Measurements from ENCODE around the gene SLC7A8. TPM values are rescaled to one million over a fixed set of nuclear protein-coding genes. Genes with fewer than 3 reads are reported as not detected.

Gene SLC7A8
- total RNA-seq, 1 experiment from 2014 or later = 77.9 TPM

DNA sequence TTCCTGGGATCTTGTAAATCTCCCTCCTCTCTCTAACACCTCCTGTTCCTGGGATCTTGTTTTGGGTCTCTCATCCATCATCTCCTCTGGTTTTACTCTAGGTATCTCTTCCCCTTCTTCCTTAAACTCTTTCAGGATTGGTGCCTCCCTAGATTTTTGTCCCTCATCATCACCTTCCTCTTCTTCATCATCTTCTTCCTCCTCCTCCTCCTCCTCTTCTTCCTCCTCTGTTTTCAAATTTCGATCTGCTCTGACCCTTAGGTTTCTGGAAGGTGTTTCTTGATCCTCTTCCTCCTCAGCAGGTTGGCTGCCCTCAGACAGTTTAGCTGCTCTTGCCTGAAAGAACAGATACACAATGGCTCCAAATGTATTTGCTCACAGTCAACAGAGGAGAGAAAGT is 103.0 kb downstream of the SLC7A8 start:
- no peak overlapping the region for H3T11ph ChIP-seq (ENCODE audit: low read length)
- H4K91ac ChIP-seq (ENCODE audit: insufficient read length, low read depth, low read length) = no peak overlapping the region
- H2AK5ac ChIP-seq (ENCODE audit: insufficient read length, low read length) = no peak overlapping the region
- no peaks in the 10 kb centered on the region for H3K23me2 ChIP-seq (ENCODE audit: insufficient read length, low read depth, low read length, poor library complexity, severe bottlenecking)
- H3K4me3 Mint-ChIP-seq = no peak overlapping the region
- H3K14ac ChIP-seq (ENCODE audit: insufficient read depth, low read length) = no peak overlapping the region
- no peaks in the 10 kb centered on the region for H3K27me3 ChIP-seq (ENCODE audit: insufficient read depth, low read length)
- DNase-seq = no peak
- no peaks in the 10 kb centered on the region for H4K20me1 ChIP-seq (ENCODE audit: control insufficient read depth, insufficient read depth, insufficient read length)
- no peak overlapping the region for H3K23ac ChIP-seq (ENCODE audit: insufficient read length, low read depth, low read length)
- H3K27ac ChIP-seq (ENCODE audit: insufficient read length, low read depth, low read length) = no peak overlapping the region
- no peaks in the 10 kb centered on the region for H3K79me1 ChIP-seq (ENCODE audit: insufficient read depth, low read depth, low read length, poor library complexity, severe bottlenecking)
- peaks cover 56 to 94% (median 85%) of the 10 kb centered on the region in 3 experiments; a peak in 6 of 7 replicates for H3K36me3 Mint-ChIP-seq (ENCODE audit: insufficient read depth in 1 of 3, low read depth in 3 of 3)
- H2BK20ac ChIP-seq (ENCODE audit: low read depth, low read length, poor library complexity, severe bottlenecking) = no peak overlapping the region
- H3K9me3 Mint-ChIP-seq = no peaks in the 10 kb centered on the region; a peak in 1 of 5 replicates
- no peak overlapping the region for H4K5ac ChIP-seq (ENCODE audit: insufficient read length, low read depth, low read length)
- TF ChIP-seq, protein P1, sequence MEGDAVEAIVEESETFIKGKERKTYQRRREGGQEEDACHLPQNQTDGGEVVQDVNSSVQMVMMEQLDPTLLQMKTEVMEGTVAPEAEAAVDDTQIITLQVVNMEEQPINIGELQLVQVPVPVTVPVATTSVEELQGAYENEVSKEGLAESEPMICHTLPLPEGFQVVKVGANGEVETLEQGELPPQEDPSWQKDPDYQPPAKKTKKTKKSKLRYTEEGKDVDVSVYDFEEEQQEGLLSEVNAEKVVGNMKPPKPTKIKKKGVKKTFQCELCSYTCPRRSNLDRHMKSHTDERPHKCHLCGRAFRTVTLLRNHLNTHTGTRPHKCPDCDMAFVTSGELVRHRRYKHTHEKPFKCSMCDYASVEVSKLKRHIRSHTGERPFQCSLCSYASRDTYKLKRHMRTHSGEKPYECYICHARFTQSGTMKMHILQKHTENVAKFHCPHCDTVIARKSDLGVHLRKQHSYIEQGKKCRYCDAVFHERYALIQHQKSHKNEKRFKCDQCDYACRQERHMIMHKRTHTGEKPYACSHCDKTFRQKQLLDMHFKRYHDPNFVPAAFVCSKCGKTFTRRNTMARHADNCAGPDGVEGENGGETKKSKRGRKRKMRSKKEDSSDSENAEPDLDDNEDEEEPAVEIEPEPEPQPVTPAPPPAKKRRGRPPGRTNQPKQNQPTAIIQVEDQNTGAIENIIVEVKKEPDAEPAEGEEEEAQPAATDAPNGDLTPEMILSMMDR (conservative IDR thresholded peaks at IDR 0.05) = no peak
- H2BK5ac ChIP-seq (ENCODE audit: insufficient read length, low read length) = no peak overlapping the region
- no peak overlapping the region for H2BK120ac ChIP-seq (ENCODE audit: low read depth, low read length, poor library complexity, severe bottlenecking)
- H2BK15ac ChIP-seq (ENCODE audit: low read depth, low read length) = no peak overlapping the region
- no peak overlapping the region for H3K4ac ChIP-seq (ENCODE audit: low read depth, low read length)
- no peaks in the 10 kb centered on the region for H3K9me3 ChIP-seq (ENCODE audit: control insufficient read depth, low read depth, low read length)
- H4K8ac ChIP-seq (replicated peaks; ENCODE audit: insufficient read length, low read depth, low read length) = no peak overlapping the region
- no peaks in the 10 kb centered on the region for H3K4me1 ChIP-seq (ENCODE audit: insufficient read depth, low read length)
- H3K9ac ChIP-seq (ENCODE audit: extremely low read depth, insufficient read length, low read length) = no peak overlapping the region
- H3K27ac Mint-ChIP-seq = no peak overlapping the region; a peak in 1 of 7 replicates
- H3K79me2 ChIP-seq (ENCODE audit: insufficient read depth, low read length) = no peaks in the 10 kb centered on the region
- H3K18ac ChIP-seq (ENCODE audit: insufficient read length, low read depth, low read length) = no peak overlapping the region
- H3K4me2 ChIP-seq (ENCODE audit: insufficient read depth, insufficient read length, low read length) = no peak overlapping the region
- H3K27me3 Mint-ChIP-seq (ENCODE audit: low read depth) = no peaks in the 10 kb centered on the region
- no peaks in the 10 kb centered on the region for H3K4me1 Mint-ChIP-seq
- H2AFZ ChIP-seq (ENCODE audit: low read length) = no peak overlapping the region
- no CpG with 5 or more reads among the region's 1 CpG for WGBS (ENCODE audit: extremely low coverage, insufficient read length, low lambda C conversion rate)
- H3K56ac ChIP-seq (ENCODE audit: insufficient read length, low read depth, low read length) = no peak overlapping the region
- no peak overlapping the region for H2BK12ac ChIP-seq (ENCODE audit: insufficient read length, low read depth, low read length)

Data from H9 (cell line).